DMS53 treated with DMSO at 0.1 percent for 48 hours (cell line): ENCODE measurements around the gene SCAF8.

ENCODE experiments used
- DNase-seq: peaks from one replicate; lab custom pipeline; 2025; ENCODE audit not compliant: unreplicated experiment; lab: John Stamatoyannopoulos, UW

SCAF8 gene

GRCh38 chr6:154839546-154839945 lies 106.3 kb downstream of the SCAF8 start:
- no peak for DNase-seq

GRCh38 chr6:154840363-154840762 lies 107.1 kb downstream of the SCAF8 start:
- no peak for DNase-seq

DNA sequence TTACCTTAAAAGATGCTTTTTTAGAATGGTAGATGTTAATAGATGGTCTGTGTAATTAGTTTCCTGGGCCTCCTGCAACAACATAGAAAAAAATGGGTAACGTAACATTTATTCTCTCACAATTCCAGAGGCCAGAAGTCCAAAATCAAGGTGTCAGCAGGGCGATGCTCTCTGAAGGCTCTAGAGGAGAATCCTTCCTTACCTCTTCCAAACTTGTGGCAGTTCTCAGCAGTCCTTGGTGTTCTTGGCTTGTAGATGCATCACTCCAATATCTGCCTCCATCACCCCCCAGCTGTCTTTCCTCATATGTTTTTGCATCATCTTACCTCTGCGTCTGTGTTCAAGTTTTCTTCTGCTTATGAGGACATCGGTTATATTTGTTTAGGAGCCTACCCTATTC lies 107.9 kb downstream of the SCAF8 start:
- no peak for DNase-seq

DNA sequence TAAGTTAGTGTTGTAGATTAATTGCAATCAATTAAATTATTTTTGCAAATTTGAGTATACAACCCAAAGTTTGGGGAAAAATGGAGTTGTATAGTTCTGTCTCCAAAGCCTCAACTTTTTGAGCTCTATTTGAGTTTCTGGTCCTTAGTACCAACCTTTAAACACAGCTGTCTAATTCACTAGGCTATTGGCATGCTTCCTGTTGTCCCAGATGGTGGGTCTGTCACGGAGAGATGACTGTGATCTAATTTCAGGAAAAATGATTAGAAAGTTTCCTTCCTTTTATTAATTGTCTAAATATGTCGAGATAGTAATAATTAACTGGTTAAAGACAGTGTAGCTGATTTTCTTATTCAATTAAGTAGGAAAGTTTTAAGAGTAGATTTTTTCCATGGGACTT lies 109.6 kb downstream of the SCAF8 start:
- no peak for DNase-seq

DNA sequence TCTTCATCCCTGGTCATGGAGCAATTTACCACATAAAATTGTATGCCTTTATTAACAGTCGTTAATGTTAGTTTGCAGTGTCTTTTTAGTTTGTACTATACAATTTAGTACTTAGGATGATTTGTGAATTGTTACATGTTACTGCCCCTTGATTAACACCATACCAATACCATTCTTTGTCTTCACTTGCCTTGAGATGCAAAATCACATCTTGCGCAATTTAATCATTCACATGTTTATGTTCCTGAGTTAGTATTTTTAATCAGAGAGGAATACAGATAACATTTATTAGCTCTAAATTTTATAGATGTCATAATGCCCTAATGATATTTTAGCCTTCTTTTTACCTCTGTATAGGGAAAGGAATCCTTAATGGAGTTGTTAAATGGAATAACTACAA lies 114.1 kb downstream of the SCAF8 start:
- DNase-seq = no peak

DNA sequence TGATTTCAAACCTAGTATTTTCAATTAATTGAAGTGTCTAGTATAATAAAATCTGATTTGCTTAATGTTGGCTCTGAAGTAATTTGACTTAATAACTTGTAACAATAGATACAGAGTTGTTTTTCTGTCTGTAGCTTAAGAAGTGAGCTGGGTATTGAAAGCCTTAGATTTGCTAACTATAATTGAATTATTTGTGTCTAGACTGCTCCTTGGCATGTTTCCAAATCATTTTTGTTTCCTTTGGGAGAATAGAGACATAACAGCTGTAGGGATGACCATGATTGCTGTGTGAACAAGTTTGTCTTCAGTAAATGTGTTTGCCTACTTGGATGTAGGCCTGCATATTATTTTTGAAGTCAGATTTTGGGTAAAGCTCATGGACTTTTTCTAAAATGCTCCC lies 115.4 kb downstream of the SCAF8 start:
- DNase-seq = no peak

DNA sequence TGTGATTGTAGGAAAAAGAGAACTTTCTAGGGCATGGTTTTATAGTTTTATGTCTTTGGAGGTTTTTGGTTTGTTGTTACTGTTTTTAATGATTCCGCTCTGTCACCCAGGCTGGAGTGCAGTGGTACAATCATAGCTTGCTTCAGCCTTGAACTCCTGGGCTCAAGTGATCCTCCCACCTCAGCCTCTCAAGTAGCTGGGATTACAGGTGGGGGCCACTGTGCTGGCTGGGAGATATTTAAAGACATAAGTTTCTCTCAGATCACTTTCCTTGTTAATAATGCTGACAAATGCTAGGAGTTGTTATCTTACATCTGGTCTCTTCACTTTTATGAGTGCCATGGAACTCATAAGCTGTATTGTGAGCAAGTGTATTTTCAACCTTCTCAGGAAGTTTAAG lies 116.3 kb downstream of the SCAF8 start:
- DNase-seq = no peak

DNA sequence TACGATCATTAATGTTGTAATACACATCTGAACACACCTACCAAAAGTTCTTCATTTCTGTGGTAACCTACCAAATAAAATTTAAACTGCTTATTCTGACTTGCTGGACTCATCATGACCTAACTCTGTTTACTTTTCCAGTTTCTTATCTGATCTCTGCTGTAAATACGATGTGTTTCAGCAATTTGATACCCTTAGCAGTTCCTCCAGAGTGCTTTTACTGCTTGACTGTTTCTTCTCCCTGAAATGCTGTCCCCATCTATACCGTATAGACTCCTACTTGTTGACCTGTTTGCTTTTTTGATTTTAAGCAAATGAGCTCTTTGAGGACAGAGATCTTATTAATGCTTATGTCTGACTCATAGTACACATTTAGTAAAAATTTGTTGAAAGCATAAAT lies 119.5 kb downstream of the SCAF8 start:
- no peak for DNase-seq

- DNase-seq = no peak
These were observed 124.3 kb downstream of the SCAF8 start for GRCh38 chr6:154857529-154857928.

- peak; percentile 35 for DNase-seq
These were observed 128.6 kb downstream of the SCAF8 start for GRCh38 chr6:154861825-154862224.

- no peak for DNase-seq
These were observed 129.3 kb downstream of the SCAF8 start for GRCh38 chr6:154862536-154862935.

GRCh38 chr6:154864066-154864430 lies 130.8 kb downstream of the SCAF8 start:
- peak; percentile 79 for DNase-seq

GRCh38 chr6:154865291-154865690 lies 132.1 kb downstream of the SCAF8 start:
- DNase-seq = no peak

GRCh38 chr6:154868143-154868594 lies 135.0 kb downstream of the SCAF8 start:
- peak; percentile 68 for DNase-seq

- no peak for DNase-seq
These were observed 139.4 kb downstream of the SCAF8 start for GRCh38 chr6:154872542-154873114.

GRCh38 chr6:154873546-154873945 lies 140.3 kb downstream of the SCAF8 start:
- no peak for DNase-seq

DNA sequence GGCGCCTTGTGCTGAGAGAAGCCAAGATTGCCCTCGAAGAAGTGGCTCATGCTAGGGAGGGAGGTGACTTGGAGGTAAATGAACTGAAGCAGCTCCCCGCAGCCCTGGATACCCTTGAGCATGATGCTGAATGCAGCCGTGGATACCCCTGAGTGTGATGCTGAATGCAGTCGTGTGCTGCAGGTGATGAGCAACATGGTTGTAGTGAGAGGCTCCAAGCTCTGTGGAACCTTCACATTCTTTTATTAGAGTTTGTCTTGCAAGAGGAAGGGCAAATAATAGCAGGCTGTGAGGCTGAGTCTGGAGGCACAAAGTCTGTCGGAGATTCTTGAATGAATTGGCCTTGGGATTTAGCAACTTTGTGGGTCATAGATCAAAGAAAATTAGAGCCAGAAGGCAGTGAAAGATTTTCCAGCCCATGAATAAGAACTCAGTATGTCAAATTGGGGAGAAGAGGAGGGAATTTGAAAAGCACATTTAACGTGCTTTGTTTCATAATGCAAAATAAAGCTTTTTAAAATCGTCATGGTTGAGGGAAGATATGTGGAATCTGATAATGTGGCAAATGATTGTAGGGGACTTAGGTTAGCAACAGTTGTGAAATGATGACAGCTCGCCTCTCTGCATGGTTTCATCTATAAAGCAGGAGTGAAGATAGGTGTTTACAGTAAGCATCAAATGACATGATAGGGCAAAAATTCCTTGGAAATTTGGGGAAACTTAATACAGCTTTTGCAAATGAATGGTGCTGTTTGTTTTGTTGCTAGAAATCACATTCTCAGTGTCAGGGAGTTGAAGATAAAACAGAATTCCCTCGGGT lies 141.8 kb downstream of the SCAF8 start:
- DNase-seq = no peak

DNA sequence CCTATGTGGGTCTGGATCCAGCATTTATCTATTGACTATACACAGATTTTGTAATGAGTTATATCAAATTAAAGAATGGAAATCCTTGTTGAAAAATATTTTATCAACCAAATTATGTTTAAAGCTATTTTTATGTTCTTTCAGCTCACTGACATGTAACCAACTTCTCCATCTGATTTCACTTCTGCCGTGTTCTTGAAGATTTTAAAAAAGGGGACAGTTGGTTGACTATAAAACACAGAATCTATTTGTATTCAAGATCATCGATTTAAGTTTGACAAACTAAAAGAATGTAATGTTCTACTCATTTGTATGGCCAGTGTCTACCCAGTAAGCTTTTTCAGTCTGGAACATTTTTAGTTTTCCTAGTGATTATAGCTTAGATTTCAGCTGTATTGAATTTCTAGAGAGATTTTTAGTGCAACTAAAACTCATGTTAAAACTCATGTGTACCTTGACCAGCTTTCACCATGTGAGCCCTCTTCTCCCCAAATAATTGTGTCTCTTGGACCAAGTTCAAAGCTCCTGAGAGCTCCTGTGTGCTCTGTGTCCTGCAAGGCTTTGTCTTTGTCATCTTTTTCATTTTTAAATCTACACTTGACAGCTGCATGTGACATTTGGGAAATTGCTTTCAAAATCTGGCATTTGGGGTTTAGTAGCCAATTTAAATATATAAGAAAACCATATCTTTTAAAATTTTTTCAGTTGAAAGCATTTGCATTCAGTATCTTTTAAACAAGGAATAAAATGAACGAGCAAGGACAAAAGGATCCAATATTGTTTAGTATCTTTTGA lies 143.5 kb downstream of the SCAF8 start:
- DNase-seq = no peak

- DNase-seq = no peak
These were observed 145.8 kb downstream of the SCAF8 start for GRCh38 chr6:154878871-154879491.

DNA sequence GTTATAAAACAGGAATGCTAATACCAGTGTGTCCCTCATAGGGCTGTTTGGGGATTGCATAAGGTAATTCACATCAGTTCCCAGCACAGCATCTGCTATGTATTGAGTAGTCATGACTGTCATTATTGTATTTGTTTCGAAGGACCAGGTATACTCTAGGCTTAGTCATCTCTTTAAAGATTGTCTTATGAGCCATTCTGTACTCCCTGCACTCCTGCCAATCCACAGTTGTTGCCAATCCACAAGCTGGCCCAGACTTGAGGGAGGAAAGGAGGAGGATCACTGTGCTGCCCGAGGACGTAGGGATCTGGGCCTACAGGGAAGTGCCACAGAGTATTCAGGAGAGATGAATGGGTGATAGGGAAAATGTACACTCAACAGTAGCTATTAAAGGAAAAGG lies 148.9 kb downstream of the SCAF8 start:
- no peak for DNase-seq
